Upper lobe of left lung (tissue), 4 donors: ENCODE results near the gene DNASE1L1.

ENCODE experiments used
- POLR2AphosphoS5 ChIP-seq, 2 donors: sonication (generic); formaldehyde crosslinking; IDR thresholded peaks; one replicate each; pipeline ENCODE4 v1.5.1; 2017; ENCODE audit warnings: antibody characterized with exemption in 2 of 2
- TF ChIP-seq, protein P1 (sequence below), 6 experiments: fragments of 450-650 bp in 4 of 6; fragments of 200-600 bp in 2 of 6; sonication (generic) in 2 of 6; IDR thresholded peaks; one replicate each; pipeline ENCODE4 v1.5.1; 2016 to 2019; ENCODE audit warnings: antibody characterized with exemption in 6 of 6

DNA sequence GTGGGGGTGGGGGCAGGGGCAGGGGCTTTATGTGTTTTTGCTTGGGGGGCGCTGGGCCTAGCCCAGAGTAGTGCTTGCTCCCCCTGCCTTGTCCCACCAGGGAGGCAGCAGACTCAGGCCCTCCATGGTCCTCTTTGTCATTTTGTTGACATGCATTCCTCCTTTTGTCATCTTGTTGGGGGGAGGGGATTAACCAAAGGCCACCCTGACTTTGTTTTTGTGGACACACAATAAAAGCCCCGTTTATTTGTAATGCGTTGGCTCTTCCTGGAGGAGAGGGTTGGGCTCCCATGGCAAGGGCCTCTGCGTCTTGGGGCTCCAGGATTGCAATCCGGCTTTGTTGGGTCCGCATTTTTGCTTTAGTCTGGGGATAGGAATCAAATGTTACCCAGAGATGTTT is 27.8 kb downstream of the DNASE1L1 start:
- TF ChIP-seq, protein P1, sequence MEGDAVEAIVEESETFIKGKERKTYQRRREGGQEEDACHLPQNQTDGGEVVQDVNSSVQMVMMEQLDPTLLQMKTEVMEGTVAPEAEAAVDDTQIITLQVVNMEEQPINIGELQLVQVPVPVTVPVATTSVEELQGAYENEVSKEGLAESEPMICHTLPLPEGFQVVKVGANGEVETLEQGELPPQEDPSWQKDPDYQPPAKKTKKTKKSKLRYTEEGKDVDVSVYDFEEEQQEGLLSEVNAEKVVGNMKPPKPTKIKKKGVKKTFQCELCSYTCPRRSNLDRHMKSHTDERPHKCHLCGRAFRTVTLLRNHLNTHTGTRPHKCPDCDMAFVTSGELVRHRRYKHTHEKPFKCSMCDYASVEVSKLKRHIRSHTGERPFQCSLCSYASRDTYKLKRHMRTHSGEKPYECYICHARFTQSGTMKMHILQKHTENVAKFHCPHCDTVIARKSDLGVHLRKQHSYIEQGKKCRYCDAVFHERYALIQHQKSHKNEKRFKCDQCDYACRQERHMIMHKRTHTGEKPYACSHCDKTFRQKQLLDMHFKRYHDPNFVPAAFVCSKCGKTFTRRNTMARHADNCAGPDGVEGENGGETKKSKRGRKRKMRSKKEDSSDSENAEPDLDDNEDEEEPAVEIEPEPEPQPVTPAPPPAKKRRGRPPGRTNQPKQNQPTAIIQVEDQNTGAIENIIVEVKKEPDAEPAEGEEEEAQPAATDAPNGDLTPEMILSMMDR (IDR thresholded peaks at IDR 0.05), result no peak
- TF ChIP-seq POLR2AphosphoS5 (IDR thresholded peaks at IDR 0.05), result no peak
